Psoas muscle (tissue), 8 donors: ENCODE results near the gene GTF2B. TPM values are rescaled to one million over a fixed set of nuclear protein-coding genes. Genes with fewer than 3 reads are reported as not detected.

Source experiments
- ATAC-seq, 4 donors: fragments of 200-7000 bp; cut with Tn5 transposase; one replicate each; pipeline ENCODE4 v1.9.1; 2020; ENCODE audit warnings: moderate library complexity in 3 of 4, mild to moderate bottlenecking in 2 of 4
- DNase-seq, 2 donors: peaks; one replicate each; pipeline ENCODE4 v3.0.0-alpha.2; 2020
- H3K27ac ChIP-seq: fragments of 200-600 bp; one replicate; pipeline ENCODE4 v1.8.0; 2022
- H3K27me3 ChIP-seq, 3 donors: fragments of 200-600 bp in 1 of 3; one replicate each; pipeline versions ENCODE4 v1.6.1 to v1.8.0; 2013 to 2022; ENCODE audit warnings: low read length in 2 of 3, mild to moderate bottlenecking in 2 of 3, moderate library complexity in 1 of 3; ENCODE audit not compliant: insufficient read depth in 3 of 3
- H3K36me3 ChIP-seq, 2 donors: fragments of 200-600 bp in 1 of 2; one replicate each; pipeline versions ENCODE4 v1.6.1 to v1.8.0; 2013 to 2022; ENCODE audit warnings: low read depth in 1 of 2, mild to moderate bottlenecking in 1 of 2, moderate library complexity in 1 of 2; ENCODE audit not compliant: insufficient read depth in 1 of 2
- H3K4me1 ChIP-seq: fragments of 200-600 bp; one replicate; pipeline ENCODE4 v1.8.0; 2022
- H3K4me3 ChIP-seq: fragments of 200-600 bp; one replicate; pipeline ENCODE4 v1.8.0; 2022; ENCODE audit warnings: mild to moderate bottlenecking
- H3K9me3 ChIP-seq: fragments of 200-600 bp; one replicate; pipeline ENCODE4 v1.8.0; 2022
- CTCF ChIP-seq: fragments of 200-600 bp; IDR thresholded peaks from one replicate; pipeline ENCODE4 v1.8.0; 2022; ENCODE audit warnings: antibody characterized with exemption
- WGBS, 3 donors: extraction: QIAGEN DNeasy Blood & Tissue Kit; methylation state at CpG; one replicate each; pipeline versions ENCODE4 v1.1.6 to v1.1.7; 2013; 5-methylcytosine and 5-hydroxymethylcytosine counted together
- intact Hi-C, 2 donors: fragments of 100-400 bp; cut with DNase I; formaldehyde crosslinking; loops; one replicate each; pipeline versions ENCODE4 v1.11.0 to v1.14.2; 2022
- polyA plus RNA-seq, 3 donors: library from polyadenylated mRNA; stranded (reverse); fragments of 200-250 nt; gene quantifications; one replicate each; pipeline ENCODE4 v1.2.3, GENCODE V29; 2013
- total RNA-seq, 4 donors: library from RNA; stranded (reverse); fragmentation: NEBNext Ultra II Directional in 2 of 4; extraction: Animal tissue kit (Norgen Biotek cat#: 25700) in 2 of 4; gene quantifications; one replicate each; pipeline versions ENCODE4 v1.2.1 to v1.2.4, GENCODE V29; 2021 to 2023
- donor health status: healthy with polysubstance abuse.
- donor health status: DM: no; HTN: no; CAD: no; lungs with moderate emphysema.
- donor health status: Bipolar disorder and iron deficiency.
- donor health status: healthy.
- donor health status: DM: yes; HTN: yes; CAD: no.
- donor health status: DM: no; HTN: no; CAD: no.
- donor health status: DM: no; HTN: no; CAD: no.
- donor health status: DM: yes; HTN: yes; CAD: no.

GTF2B gene
- total and polyA plus RNA-seq, 7 donors: 11.8 to 23.3 (median 15.4) TPM

- Histone ChIP-seq H3K27ac (no peak overlapping the region), H3K36me3 (no peaks in the 10 kb centered on the region), H3K4me1 (peaks cover 20% of the 10 kb centered on the region), H3K27me3 (no peaks in the 10 kb centered on the region), H3K9me3 (no peaks in the 10 kb centered on the region), H3K4me3 (peak overlapping the region; percentile 91)
- DNase-seq: no peak
- WGBS, 3 donors: 68 to 81% (median 72%) methylated on average over 11 of the region's 11 CpGs
- TF ChIP-seq CTCF: no peak
- intact Hi-C loops: loop anchor here in 1 of 2 donors (10.0 kb wide), 1 partner anchor 208 kb away; the partner anchor contains the start of gene PKN2
- peak; percentile 24 to 68 (median 44) for ATAC-seq
Measured at GRCh38 chr1:88892357-88892877, 1.1 kb upstream of the GTF2B start.

DNA sequence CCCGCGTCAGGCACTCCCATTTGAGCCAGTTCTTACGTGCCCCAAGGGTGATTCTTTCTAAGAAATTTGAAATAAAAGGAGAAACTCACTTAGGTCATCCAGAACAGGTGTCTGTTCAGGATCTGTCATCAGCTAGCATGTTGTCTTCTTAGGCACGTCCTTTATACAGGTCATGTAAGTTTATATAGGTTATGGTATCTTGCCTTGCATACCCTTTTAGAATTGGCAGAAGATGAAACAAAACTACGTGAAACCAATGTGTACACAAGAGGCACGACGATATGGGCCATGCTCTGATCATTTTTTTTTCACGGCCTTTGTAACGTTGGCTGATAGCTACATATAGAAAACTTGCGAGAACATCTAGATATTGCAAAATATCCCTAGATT is 579 bp upstream of the GTF2B start:
- Histone ChIP-seq H3K4me1 (peaks cover 20% of the 10 kb centered on the region), H3K9me3 (no peaks in the 10 kb centered on the region), H3K4me3 (peak overlapping the region; percentile 91), H3K27ac (peak overlapping the region; percentile 96), H3K36me3 (peaks cover 0 to 5% of the 10 kb centered on the region in 2 donors), H3K27me3 (no peaks in the 10 kb centered on the region)
- WGBS, 3 donors: 26 to 34% (median 29%) methylated on average over 10 of the region's 10 CpGs
- intact Hi-C loops: loop anchor here in 1 of 2 donors (10.0 kb wide), 1 partner anchor 207 kb away; the partner anchor contains the start of gene PKN2
- TF ChIP-seq CTCF: no peak
- no peak for DNase-seq
- peak; percentile 22 to 41 (median 29) for ATAC-seq

- no peak for TF ChIP-seq CTCF
- Histone ChIP-seq H3K27me3 (no peaks in the 10 kb centered on the region), H3K4me1 (peaks cover 20% of the 10 kb centered on the region), H3K27ac (peak overlapping the region; percentile 96), H3K36me3 (peaks cover 0 to 16% of the 10 kb centered on the region in 2 donors), H3K9me3 (no peaks in the 10 kb centered on the region), H3K4me3 (peak overlapping the region; percentile 91)
- intact Hi-C loops: loop anchor here in 1 of 2 donors (10.0 kb wide), 1 partner anchor 206 kb away; the partner anchor contains the start of gene PKN2
- 0 to 1% (median 1%) methylated on average over 15 to 16 of the region's 18 CpGs for WGBS, 3 donors
- ATAC-seq (peak in 3 of 4 donors; percentile 11 to 42 (median 26)), DNase-seq (no peak)
Measured at GRCh38 chr1:88890791-88891317, 513 bp downstream of the GTF2B start.

GRCh38 chr1:88890131-88890530 is 1.2 kb downstream of the GTF2B start:
- 19 to 47% (median 22%) methylated on average over 2 of the region's 2 CpGs for WGBS, 3 donors
- ATAC-seq: no peak
- Histone ChIP-seq H3K27me3 (no peaks in the 10 kb centered on the region), H3K4me1 (peaks cover 20% of the 10 kb centered on the region), H3K27ac (peak overlapping the region; percentile 96), H3K9me3 (no peaks in the 10 kb centered on the region), H3K36me3 (peaks cover 0 to 23% of the 10 kb centered on the region in 2 donors), H3K4me3 (peak overlapping the region; percentile 91)
- TF ChIP-seq CTCF: no peak
- intact Hi-C loops: loop anchor here in 1 of 2 donors (10.0 kb wide), 1 partner anchor 205 kb away; the partner anchor contains the start of gene PKN2
- no peak for DNase-seq
